CD4-positive, alpha-beta T cell (primary cell): ENCODE data around the gene RFNG. TPM values are rescaled to one million over a fixed set of nuclear protein-coding genes. Genes with fewer than 3 reads are reported as not detected.

Experiments used
- ATAC-seq: fragments of 200-7000 bp; cut with Tn5 transposase; one replicate; pipeline ENCODE4 v1.10.0; 2022; ENCODE audit warnings: mild to moderate bottlenecking; ENCODE audit not compliant: poor library complexity
- CTCF ChIA-PET: fragments of 350-600 bp; sonication (Branson Sonifier 250); formaldehyde crosslinking; loops from one replicate; lab custom pipeline; 2021; ENCODE audit warnings: antibody characterized with exemption, inconsistent platforms; lab: Charles Lee
- POLR2A ChIA-PET: fragments of 350-600 bp; sonication (Branson Sonifier 250); formaldehyde crosslinking; loops from one replicate; lab custom pipeline; 2021; ENCODE audit warnings: antibody characterized with exemption, inconsistent platforms; lab: Charles Lee
- DNase-seq, 14 experiments: peaks; one replicate each; pipeline ENCODE4 v3.0.0-alpha.2; 2013 to 2020; ENCODE audit warnings: mixed read lengths in 2 of 14
- H3K27ac ChIP-seq, 2 donors: one replicate each; pipeline versions ENCODE4 v1.5.1 to v1.7.0; 2013; ENCODE audit warnings: low read length in 2 of 2, low read depth in 1 of 2, mild to moderate bottlenecking in 1 of 2
- H3K27me3 ChIP-seq, 2 experiments: 1 replicate in 1 of 2; 2 replicates in 1 of 2; pipeline versions ENCODE4 v1.6.1 to v1.7.0; 2013; ENCODE audit warnings: low read length in 2 of 2, control low read depth in 1 of 2, mild to moderate bottlenecking in 1 of 2, moderate library complexity in 1 of 2; ENCODE audit not compliant: insufficient read depth in 2 of 2, control insufficient read depth in 1 of 2
- H3K36me3 ChIP-seq: one replicate; pipeline ENCODE4 v1.6.1; 2013; ENCODE audit warnings: low read length, control low read depth; ENCODE audit not compliant: insufficient read depth
- H3K4me1 ChIP-seq: one replicate; pipeline ENCODE4 v1.6.1; 2013; ENCODE audit warnings: low read length, control low read depth; ENCODE audit not compliant: insufficient read depth
- H3K4me3 ChIP-seq: one replicate; pipeline ENCODE4 v1.5.1; 2013; ENCODE audit warnings: mild to moderate bottlenecking, low read length, moderate library complexity
- H3K9me3 ChIP-seq, 2 experiments: 1 replicate in 1 of 2; 2 replicates in 1 of 2; pipeline versions ENCODE4 v1.6.1 to v1.7.0; 2013; ENCODE audit warnings: low read length in 2 of 2, mild to moderate bottlenecking in 2 of 2, control low read depth in 1 of 2, moderate library complexity in 1 of 2; ENCODE audit not compliant: control insufficient read depth in 1 of 2, insufficient read depth in 1 of 2
- H3K27ac Mint-ChIP-seq: one replicate; pipeline ENCODE4 v1.8.0; 2020; ENCODE audit warnings: mixed read lengths
- H3K27me3 Mint-ChIP-seq: one replicate; pipeline ENCODE4 v1.8.0; 2021; ENCODE audit warnings: mixed read lengths
- H3K36me3 Mint-ChIP-seq: one replicate; pipeline ENCODE4 v1.8.0; 2021; ENCODE audit warnings: low read depth, mixed read lengths
- H3K4me1 Mint-ChIP-seq: one replicate; pipeline ENCODE4 v1.8.0; 2021; ENCODE audit warnings: low read depth, mixed read lengths
- H3K4me3 Mint-ChIP-seq: one replicate; pipeline ENCODE4 v1.8.0; 2020; ENCODE audit warnings: mild to moderate bottlenecking, mixed read lengths
- H3K9me3 Mint-ChIP-seq: one replicate; pipeline ENCODE4 v1.8.0; 2020; ENCODE audit warnings: mixed read lengths
- intact Hi-C, 2 experiments: fragments of 100-400 bp; cut with DNase I in 1 of 2; cut with micrococcal nuclease in 1 of 2; formaldehyde crosslinking; loops; one replicate each; pipeline versions ENCODE4 v1.15.1 to v1.9.0; 2023 to 2025; cut with DNase I, micrococcal nuclease
- total RNA-seq, 174 experiments: library from RNA in 2 of 174; stranded (reverse) in 2 of 174; gene quantifications; one replicate each; pipeline ENCODE4 v1.2.3 and lab custom pipeline; 2021 to 2026
- TF ChIP-seq, protein P1 (sequence below): fragments of 200-600 bp; IDR thresholded peaks from one replicate; pipeline ENCODE4 v1.8.0; 2022; ENCODE audit warnings: antibody characterized with exemption, mild to moderate bottlenecking

Gene RFNG
- total RNA-seq, 2 experiments from 2014 or later, result 28.1 to 31.2 TPM

DNA sequence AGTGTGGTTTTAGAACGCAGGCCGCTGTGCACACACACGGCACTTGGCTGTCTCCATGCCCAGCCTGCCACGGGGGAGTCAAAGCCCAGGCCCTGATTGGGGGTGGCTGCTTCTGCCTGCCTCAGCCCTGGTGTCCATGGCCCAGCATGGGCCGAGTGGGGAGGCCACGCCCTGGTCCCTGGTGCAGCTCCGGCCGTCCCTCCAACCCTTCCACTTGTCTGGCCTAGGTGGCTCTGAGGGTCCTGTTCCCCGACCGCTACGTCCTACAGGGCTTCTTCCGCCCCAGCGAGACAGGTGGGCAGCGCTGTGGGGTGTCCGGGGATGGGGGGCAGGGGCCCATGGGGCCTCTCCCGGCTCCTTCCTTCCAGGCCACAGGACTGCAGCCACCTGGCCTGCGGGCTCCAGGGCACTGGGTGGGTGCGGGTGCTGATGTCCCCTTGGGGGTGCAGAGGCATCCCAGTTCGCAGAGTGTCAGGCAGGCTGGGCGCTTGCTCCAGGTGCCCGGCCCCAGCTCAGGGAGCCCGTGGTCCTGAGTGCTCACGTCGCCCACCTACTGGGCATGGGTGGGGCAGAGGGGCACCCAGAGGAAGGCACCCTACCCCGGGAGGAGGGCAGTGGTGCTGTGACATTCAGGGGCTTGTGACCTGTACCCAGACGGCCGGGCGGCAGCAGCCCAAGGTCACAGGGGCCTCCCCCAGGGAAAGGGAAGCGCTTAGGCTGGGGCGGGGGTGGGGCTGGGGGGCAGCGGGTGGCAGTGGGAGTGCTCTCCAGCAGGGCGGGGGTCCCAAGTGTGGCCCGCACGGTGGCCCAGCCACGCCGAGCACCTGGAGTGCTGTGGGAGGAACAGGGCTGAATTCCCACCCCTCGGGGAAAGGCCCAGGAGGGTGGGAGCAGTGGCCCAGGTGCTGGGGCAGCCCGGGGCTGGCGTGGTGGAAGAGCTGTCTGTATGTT is 40.8 kb downstream of the RFNG start:
- DNase-seq, result no peak
- H3K36me3 ChIP-seq, result no peaks in the 10 kb centered on the region
- TF ChIP-seq, protein P1, sequence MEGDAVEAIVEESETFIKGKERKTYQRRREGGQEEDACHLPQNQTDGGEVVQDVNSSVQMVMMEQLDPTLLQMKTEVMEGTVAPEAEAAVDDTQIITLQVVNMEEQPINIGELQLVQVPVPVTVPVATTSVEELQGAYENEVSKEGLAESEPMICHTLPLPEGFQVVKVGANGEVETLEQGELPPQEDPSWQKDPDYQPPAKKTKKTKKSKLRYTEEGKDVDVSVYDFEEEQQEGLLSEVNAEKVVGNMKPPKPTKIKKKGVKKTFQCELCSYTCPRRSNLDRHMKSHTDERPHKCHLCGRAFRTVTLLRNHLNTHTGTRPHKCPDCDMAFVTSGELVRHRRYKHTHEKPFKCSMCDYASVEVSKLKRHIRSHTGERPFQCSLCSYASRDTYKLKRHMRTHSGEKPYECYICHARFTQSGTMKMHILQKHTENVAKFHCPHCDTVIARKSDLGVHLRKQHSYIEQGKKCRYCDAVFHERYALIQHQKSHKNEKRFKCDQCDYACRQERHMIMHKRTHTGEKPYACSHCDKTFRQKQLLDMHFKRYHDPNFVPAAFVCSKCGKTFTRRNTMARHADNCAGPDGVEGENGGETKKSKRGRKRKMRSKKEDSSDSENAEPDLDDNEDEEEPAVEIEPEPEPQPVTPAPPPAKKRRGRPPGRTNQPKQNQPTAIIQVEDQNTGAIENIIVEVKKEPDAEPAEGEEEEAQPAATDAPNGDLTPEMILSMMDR, result no peak
- Mint-ChIP-seq H3K4me1 (no peaks in the 10 kb centered on the region), H3K9me3 (no peaks in the 10 kb centered on the region), H3K27me3 (no peaks in the 10 kb centered on the region), H3K27ac (no peak overlapping the region), H3K4me3 (no peak overlapping the region), H3K36me3 (no peaks in the 10 kb centered on the region)
- ATAC-seq, result no peak
- H3K4me1 ChIP-seq, result no peaks in the 10 kb centered on the region
- intact Hi-C loops, result no loop called here
- H3K27me3 ChIP-seq, result no peaks in the 10 kb centered on the region
- H3K9me3 ChIP-seq, result no peaks in the 10 kb centered on the region
- no peak overlapping the region for H3K27ac ChIP-seq
- H3K4me3 ChIP-seq, result no peak overlapping the region
- CTCF ChIA-PET, result interaction anchor here (1.2 kb wide), 1 partner anchor 51 kb away, joined by 3 read pairs; no protein-coding TSS in a partner anchor
- POLR2A ChIA-PET, result no interaction called here

- Histone ChIP-seq H3K4me3 (no peak overlapping the region), H3K4me1 (no peaks in the 10 kb centered on the region), H3K9me3 (no peaks in the 10 kb centered on the region), H3K27me3 (no peaks in the 10 kb centered on the region), H3K36me3 (no peaks in the 10 kb centered on the region), H3K27ac (no peak overlapping the region)
- H3K4me3 Mint-ChIP-seq, result no peak overlapping the region
- H3K27me3 Mint-ChIP-seq, result no peaks in the 10 kb centered on the region
- intact Hi-C loops, result no loop called here
- no peak overlapping the region for H3K27ac Mint-ChIP-seq
- TF ChIP-seq, protein P1, result no peak
- ATAC-seq, result no peak
- ChIA-PET POLR2A (no interaction called here), CTCF (interaction anchor here (0.8 to 1.2 kb wide), 2 partner anchors 10 to 50 kb away, joined by 3 read pairs; no protein-coding TSS in a partner anchor)
- no peaks in the 10 kb centered on the region for H3K4me1 Mint-ChIP-seq
- DNase-seq, result no peak
- no peaks in the 10 kb centered on the region for H3K9me3 Mint-ChIP-seq
- no peaks in the 10 kb centered on the region for H3K36me3 Mint-ChIP-seq
These were observed 42.2 kb downstream of the RFNG start for GRCh38 chr17:82009413-82009812.

GRCh38 chr17:82008941-82009405 is 42.6 kb downstream of the RFNG start:
- Mint-ChIP-seq H3K4me3 (no peak overlapping the region), H3K36me3 (no peaks in the 10 kb centered on the region), H3K27me3 (no peaks in the 10 kb centered on the region), H3K9me3 (no peaks in the 10 kb centered on the region), H3K4me1 (no peaks in the 10 kb centered on the region), H3K27ac (no peak overlapping the region)
- Histone ChIP-seq H3K27me3 (no peaks in the 10 kb centered on the region), H3K27ac (no peak overlapping the region), H3K36me3 (no peaks in the 10 kb centered on the region), H3K4me3 (no peak overlapping the region), H3K9me3 (no peaks in the 10 kb centered on the region), H3K4me1 (no peaks in the 10 kb centered on the region)
- intact Hi-C loops, result no loop called here
- DNase-seq, result no peak
- TF ChIP-seq, protein P1, result no peak
- CTCF ChIA-PET, result no interaction called here
- POLR2A ChIA-PET, result no interaction called here
- ATAC-seq, result no peak
